ENCODE measurements around the gene CXCL3. TPM values are rescaled to one million over a fixed set of nuclear protein-coding genes. Genes with fewer than 3 reads are reported as not detected.
"Not testable (repeated sequence)": the region's sequence is repeated elsewhere in the genome, so short reads cannot be mapped to it uniquely, and the experiment has no call there.

CXCL3 gene
- total RNA-seq: not detected

- H3K4me1 Mint-ChIP-seq: peaks cover 5% of the 10 kb centered on the region
- ATAC-seq (peak; percentile 69), DNase-seq (peak; percentile 50)
- intact Hi-C loops (cut with DNase I, micrococcal nuclease): no loop called here
- no peak within 1 kb of the TSS for H3K27ac Mint-ChIP-seq
- peak within 1 kb of the TSS; percentile 60 for H3K4me3 Mint-ChIP-seq
- H3K36me3 Mint-ChIP-seq (ENCODE audit: low read depth): no peaks in the 10 kb centered on the region
- CTCF ChIA-PET: interaction anchor here (1.0 to 1.1 kb wide), 2 partner anchors 20 to 22 kb away, joined by 3 read pairs; no protein-coding TSS in a partner anchor
- peaks cover 31% of the 10 kb centered on the region for H3K27me3 Mint-ChIP-seq
- POLR2A ChIA-PET: no interaction called here
- H3K9me3 Mint-ChIP-seq (ENCODE audit: low read depth): no peaks in the 10 kb centered on the region
Measured at GRCh38 chr4:74038425-74039314, at the start of gene CXCL3. Gene CXCL3, minus strand, starts transcription at chr4:74038689. Its CDS starts 78 bp downstream, at chr4:74038611.

- peaks cover 6% of the 10 kb centered on the region for H3K27me3 Mint-ChIP-seq
Measured at GRCh38 chr4:74087481-74087880, 49.0 kb upstream of the CXCL3 start.

GRCh38 chr4:74085669-74086068, 47.2 kb upstream of the CXCL3 start:
- no peak for ATAC-seq

More at GRCh38 chr4:74087481-74087880, 49.0 kb upstream of the CXCL3 start:
- DNase-seq: no peak
- CTCF ChIA-PET: no interaction called here
- POLR2A ChIA-PET: no interaction called here
- Mint-ChIP-seq H3K9me3 (ENCODE audit: low read depth) (no peaks in the 10 kb centered on the region), H3K27ac (no peak overlapping the region), H3K36me3 (ENCODE audit: low read depth) (no peaks in the 10 kb centered on the region), H3K4me1 (no peaks in the 10 kb centered on the region), H3K4me3 (no peak overlapping the region)
- intact Hi-C loops (cut with DNase I, micrococcal nuclease): no loop called here
- no peak for ATAC-seq

DNA sequence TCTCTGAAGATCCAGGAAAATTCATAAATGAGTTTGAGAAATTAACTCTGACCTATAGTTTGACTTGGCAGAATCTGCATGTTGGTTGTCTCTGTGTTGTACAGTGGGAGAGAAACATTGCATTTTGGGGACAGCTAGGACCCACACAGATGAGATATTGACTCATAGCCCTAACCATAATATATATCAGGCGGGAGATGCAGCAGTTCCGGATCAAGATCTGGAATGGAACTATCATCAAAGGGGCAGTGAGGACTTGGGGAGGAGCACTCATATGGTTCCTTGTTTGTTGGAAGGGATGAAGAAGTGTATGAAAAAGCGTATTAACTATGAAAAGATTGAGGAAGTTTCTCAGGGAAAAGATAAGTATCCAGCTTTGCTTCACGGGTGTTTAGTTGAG, 46.5 kb upstream of the CXCL3 start:
- no peaks in the 10 kb centered on the region for H3K9me3 Mint-ChIP-seq (ENCODE audit: low read depth)
- H3K36me3 Mint-ChIP-seq (ENCODE audit: low read depth): no peaks in the 10 kb centered on the region
- H3K27me3 Mint-ChIP-seq: peaks cover 6% of the 10 kb centered on the region
- ChIA-PET CTCF (interaction anchor here (0.7 kb wide), 1 partner anchor 1084 kb away, joined by 4 read pairs; no protein-coding TSS in a partner anchor), POLR2A (no interaction called here)
- intact Hi-C loops (cut with DNase I, micrococcal nuclease): no loop called here
- H3K27ac Mint-ChIP-seq: no peak overlapping the region
- no peaks in the 10 kb centered on the region for H3K4me1 Mint-ChIP-seq
- H3K4me3 Mint-ChIP-seq: no peak overlapping the region
- no peak for DNase-seq
- no peak for ATAC-seq

More at GRCh38 chr4:74085669-74086068, 47.2 kb upstream of the CXCL3 start:
- H3K27me3 Mint-ChIP-seq: peaks cover 6% of the 10 kb centered on the region
- intact Hi-C loops (cut with DNase I, micrococcal nuclease): no loop called here
- no peak for DNase-seq
- ChIA-PET CTCF (interaction anchor here (0.7 kb wide), 1 partner anchor 1085 kb away, joined by 4 read pairs; no protein-coding TSS in a partner anchor), POLR2A (no interaction called here)
- H3K9me3 Mint-ChIP-seq (ENCODE audit: low read depth): no peaks in the 10 kb centered on the region
- H3K27ac Mint-ChIP-seq: no peak overlapping the region
- no peak overlapping the region for H3K4me3 Mint-ChIP-seq
- no peaks in the 10 kb centered on the region for H3K36me3 Mint-ChIP-seq (ENCODE audit: low read depth)
- H3K4me1 Mint-ChIP-seq: no peaks in the 10 kb centered on the region

- no peak overlapping the region for H3K4me3 Mint-ChIP-seq
- no peak for DNase-seq
- peaks cover 6% of the 10 kb centered on the region for H3K27me3 Mint-ChIP-seq
- no peaks in the 10 kb centered on the region for H3K9me3 Mint-ChIP-seq (ENCODE audit: low read depth)
- H3K4me1 Mint-ChIP-seq: no peaks in the 10 kb centered on the region
- no peaks in the 10 kb centered on the region for H3K36me3 Mint-ChIP-seq (ENCODE audit: low read depth)
- POLR2A ChIA-PET: no interaction called here
- no peak overlapping the region for H3K27ac Mint-ChIP-seq
- no peak for ATAC-seq
- intact Hi-C loops (cut with DNase I, micrococcal nuclease): no loop called here
- CTCF ChIA-PET: no interaction called here
Measured at GRCh38 chr4:74083546-74083945, 45.1 kb upstream of the CXCL3 start.

DNA sequence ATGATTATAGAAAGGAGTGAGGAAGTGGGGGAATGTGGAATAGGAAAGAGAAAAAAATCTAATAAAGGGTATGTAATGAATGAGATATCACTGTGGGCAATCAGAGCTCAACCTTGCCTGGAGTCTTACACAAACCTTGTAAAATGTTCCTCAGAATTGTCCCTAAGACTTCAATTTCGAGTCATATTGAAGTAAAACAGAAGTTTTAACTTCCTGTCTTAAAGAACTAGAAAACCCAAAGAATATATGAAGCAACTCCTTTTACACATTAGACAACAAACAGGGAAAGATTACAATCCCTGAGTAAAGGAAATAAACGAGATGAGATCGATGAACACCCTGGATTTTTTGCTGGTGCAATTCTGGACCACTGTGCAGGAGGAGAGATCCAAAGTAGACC, 42.5 kb upstream of the CXCL3 start:
- no peaks in the 10 kb centered on the region for H3K36me3 Mint-ChIP-seq (ENCODE audit: low read depth)

DNA sequence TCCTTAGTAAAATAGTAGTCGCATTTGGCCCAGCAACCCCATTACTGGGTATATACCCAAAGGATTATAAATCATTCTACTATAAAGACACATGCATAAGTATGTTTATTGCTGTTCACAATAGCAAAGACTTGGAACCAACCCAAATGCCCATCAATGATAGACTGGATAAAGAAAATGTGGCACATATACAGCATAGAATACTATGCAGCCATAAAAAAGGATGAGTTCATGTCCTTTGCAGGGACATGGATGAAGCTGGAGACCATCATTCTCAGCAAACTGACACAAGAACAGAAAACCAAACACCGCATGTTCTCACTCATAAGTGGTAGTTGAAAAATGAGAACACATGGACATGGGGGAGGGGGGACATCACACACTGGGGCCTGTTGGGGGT, 41.9 kb upstream of the CXCL3 start:
- CTCF ChIA-PET; H3K9me3 Mint-ChIP-seq (ENCODE audit: low read depth); ATAC-seq; H3K36me3 Mint-ChIP-seq (ENCODE audit: low read depth); H3K27ac Mint-ChIP-seq; POLR2A ChIA-PET; DNase-seq; H3K27me3 Mint-ChIP-seq; H3K4me1 Mint-ChIP-seq; intact Hi-C loops (cut with DNase I, micrococcal nuclease); H3K4me3 Mint-ChIP-seq: not testable (repeated sequence)

More for the DNA sequence above, 42.5 kb upstream of the CXCL3 start:
- intact Hi-C loops (cut with DNase I, micrococcal nuclease): no loop called here
- Mint-ChIP-seq H3K4me3 (no peak overlapping the region), H3K4me1 (no peaks in the 10 kb centered on the region), H3K27me3 (peaks cover 8% of the 10 kb centered on the region), H3K9me3 (ENCODE audit: low read depth) (no peaks in the 10 kb centered on the region), H3K27ac (no peak overlapping the region)
- DNase-seq (no peak), ATAC-seq (no peak)
- ChIA-PET POLR2A (no interaction called here), CTCF (no interaction called here)

GRCh38 chr4:74079024-74079423, 40.5 kb upstream of the CXCL3 start:
- H3K36me3 Mint-ChIP-seq (ENCODE audit: low read depth); CTCF ChIA-PET: not testable (repeated sequence)

GRCh38 chr4:74073358-74073757, 34.9 kb upstream of the CXCL3 start:
- no peak for DNase-seq
- Mint-ChIP-seq H3K4me1 (no peaks in the 10 kb centered on the region), H3K9me3 (ENCODE audit: low read depth) (no peaks in the 10 kb centered on the region), H3K36me3 (ENCODE audit: low read depth) (no peaks in the 10 kb centered on the region), H3K4me3 (no peak overlapping the region), H3K27me3 (peaks cover 2% of the 10 kb centered on the region), H3K27ac (no peak overlapping the region)
- ChIA-PET CTCF (no interaction called here), POLR2A (no interaction called here)
- ATAC-seq: no peak
- intact Hi-C loops (cut with DNase I, micrococcal nuclease): no loop called here

More at GRCh38 chr4:74079024-74079423, 40.5 kb upstream of the CXCL3 start:
- POLR2A ChIA-PET; H3K4me3 Mint-ChIP-seq; DNase-seq; H3K27ac Mint-ChIP-seq; ATAC-seq; H3K4me1 Mint-ChIP-seq; intact Hi-C loops (cut with DNase I, micrococcal nuclease); H3K9me3 Mint-ChIP-seq (ENCODE audit: low read depth); H3K27me3 Mint-ChIP-seq: not testable (repeated sequence)

DNA sequence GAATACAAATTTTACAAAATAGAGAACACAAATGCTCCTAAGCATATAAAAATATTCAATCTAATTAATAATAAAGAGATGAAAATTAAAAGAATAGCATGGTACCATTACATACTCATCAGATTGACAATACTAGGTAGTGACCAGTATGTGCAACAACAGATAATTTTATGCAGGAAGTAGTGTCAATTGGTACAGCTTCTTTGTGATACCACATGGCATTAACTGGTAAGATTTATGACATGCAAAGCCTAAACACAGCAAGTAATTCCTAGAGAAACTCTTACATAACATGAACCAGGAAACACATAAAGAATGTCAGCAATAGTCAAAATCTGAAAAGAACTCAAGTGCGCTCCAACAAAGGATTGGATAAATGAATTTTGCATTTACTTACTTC, 34.2 kb upstream of the CXCL3 start:
- ChIA-PET POLR2A (no interaction called here), CTCF (no interaction called here)
- no peak overlapping the region for H3K27ac Mint-ChIP-seq
- ATAC-seq: no peak
- intact Hi-C loops (cut with DNase I, micrococcal nuclease): no loop called here
- H3K27me3 Mint-ChIP-seq: peaks cover 1% of the 10 kb centered on the region
- no peaks in the 10 kb centered on the region for H3K9me3 Mint-ChIP-seq (ENCODE audit: low read depth)
- H3K4me1 Mint-ChIP-seq: no peaks in the 10 kb centered on the region
- H3K4me3 Mint-ChIP-seq: no peak overlapping the region
- H3K36me3 Mint-ChIP-seq (ENCODE audit: low read depth): no peaks in the 10 kb centered on the region
- DNase-seq: no peak

DNA sequence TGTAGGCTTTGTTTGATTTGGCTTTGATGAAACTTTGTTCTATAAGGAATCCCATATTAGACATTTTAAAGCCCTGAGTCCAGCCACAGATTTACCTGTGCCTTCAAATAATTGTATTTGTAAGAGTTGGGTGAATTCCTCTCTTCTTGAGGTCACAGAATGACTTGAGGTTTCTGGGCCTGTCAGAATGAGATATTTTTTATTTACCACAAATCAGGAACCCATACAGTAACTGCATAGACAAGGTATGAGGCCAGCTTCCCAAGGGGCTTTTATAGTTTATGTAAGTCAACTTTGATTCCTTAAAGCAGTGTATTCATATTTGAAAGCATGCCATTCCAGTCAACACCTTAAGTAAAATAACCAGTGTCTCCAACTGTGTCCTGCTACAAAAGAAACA, 29.1 kb upstream of the CXCL3 start:
- H3K27me3 Mint-ChIP-seq: no peaks in the 10 kb centered on the region
- no peaks in the 10 kb centered on the region for H3K36me3 Mint-ChIP-seq (ENCODE audit: low read depth)
- no peak overlapping the region for H3K27ac Mint-ChIP-seq
- POLR2A ChIA-PET: interaction anchor here (0.6 kb wide), 1 partner anchor 15 kb away, joined by 3 read pairs; no protein-coding TSS in a partner anchor
- DNase-seq: no peak
- intact Hi-C loops (cut with DNase I, micrococcal nuclease): no loop called here
- H3K4me3 Mint-ChIP-seq: no peak overlapping the region
- CTCF ChIA-PET: interaction anchor here (0.6 to 1.4 kb wide), 2 partner anchors 51 to 101 kb away, joined by 3 to 4 read pairs; no protein-coding TSS in a partner anchor
- H3K4me1 Mint-ChIP-seq: no peaks in the 10 kb centered on the region
- no peak for ATAC-seq
- no peaks in the 10 kb centered on the region for H3K9me3 Mint-ChIP-seq (ENCODE audit: low read depth)

GRCh38 chr4:74066232-74066631, 27.7 kb upstream of the CXCL3 start:
- ChIA-PET POLR2A (no interaction called here), CTCF (no interaction called here)
- no peaks in the 10 kb centered on the region for H3K9me3 Mint-ChIP-seq (ENCODE audit: low read depth)
- intact Hi-C loops (cut with DNase I, micrococcal nuclease): no loop called here
- DNase-seq (no peak), ATAC-seq (no peak)
- no peaks in the 10 kb centered on the region for H3K27me3 Mint-ChIP-seq
- no peaks in the 10 kb centered on the region for H3K36me3 Mint-ChIP-seq (ENCODE audit: low read depth)
- H3K4me1 Mint-ChIP-seq: no peaks in the 10 kb centered on the region
- no peak overlapping the region for H3K4me3 Mint-ChIP-seq
- no peak overlapping the region for H3K27ac Mint-ChIP-seq
